COLO829 (cell line): Measurements from ENCODE around the gene DALRD3.
"Not testable (repeated sequence)": the region's sequence is repeated elsewhere in the genome, so short reads cannot be mapped to it uniquely, and the experiment has no call there.

ENCODE experiments used
- DNase-seq: peaks from one replicate; pipeline ENCODE4 v3.0.0; 2012; ENCODE audit warnings: low spot score

The DALRD3 gene

GRCh38 chr3:49021213-49021812, 2.9 kb upstream of the DALRD3 start:
- DNase-seq: peak; percentile 97

GRCh38 chr3:49020330-49021212, 2.2 kb upstream of the DALRD3 start:
- DNase-seq: no peak

- DNase-seq: no peak
Observed at GRCh38 chr3:49019941-49020329, 1.6 kb upstream of the DALRD3 start.

DNA sequence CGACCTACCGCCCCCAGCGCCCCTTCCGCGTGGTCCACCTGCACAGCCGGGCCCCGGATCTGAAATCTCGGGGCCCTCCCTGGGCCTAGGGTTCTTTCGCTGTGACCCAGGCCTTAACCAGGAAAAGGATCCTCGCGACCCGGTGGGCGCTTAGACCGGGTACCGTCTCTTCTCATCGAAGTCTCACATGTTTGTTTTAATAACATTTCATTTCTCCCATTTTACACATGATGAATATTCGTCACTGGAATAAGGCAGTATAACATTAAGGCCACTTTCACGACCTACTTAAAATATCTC, 277 bp upstream of the DALRD3 start:
- DNase-seq: no peak

DNA sequence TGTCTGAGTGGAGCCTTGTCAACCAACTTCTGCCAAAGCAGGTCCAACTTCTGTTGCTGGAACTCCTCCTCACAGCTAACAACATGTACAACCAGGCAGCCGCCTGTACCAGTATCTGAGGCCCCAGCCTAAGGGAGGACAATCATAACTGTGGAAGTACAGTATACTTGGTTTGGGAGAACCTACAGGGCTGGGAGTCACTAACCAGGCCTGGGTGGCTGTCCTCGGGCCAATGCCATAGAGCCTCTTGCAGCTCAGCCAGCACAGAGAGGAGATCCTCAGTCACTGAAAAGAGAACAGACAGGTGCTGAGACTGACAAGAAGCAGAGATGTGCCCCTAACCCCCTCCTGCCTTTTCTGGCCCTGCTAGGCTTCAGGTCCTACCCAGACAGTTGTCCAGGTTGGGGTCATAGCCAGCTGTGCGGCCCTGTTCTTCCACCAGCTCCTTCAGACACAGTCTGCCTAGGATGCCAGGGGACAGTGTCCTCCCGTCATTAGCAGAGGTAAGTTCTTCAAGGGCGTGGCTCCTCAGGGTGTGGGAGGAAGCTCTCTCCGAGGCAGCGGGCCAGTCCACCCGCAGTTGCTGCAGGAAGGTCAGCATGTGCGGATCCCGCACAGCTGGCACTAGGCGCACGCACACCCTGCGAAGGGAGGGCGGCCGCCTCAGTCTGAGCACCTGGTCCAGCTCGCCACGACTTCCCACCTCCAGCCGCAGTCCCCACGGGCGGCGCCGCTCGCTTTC, 980 bp downstream of the DALRD3 start:
- no peak for DNase-seq

DNA sequence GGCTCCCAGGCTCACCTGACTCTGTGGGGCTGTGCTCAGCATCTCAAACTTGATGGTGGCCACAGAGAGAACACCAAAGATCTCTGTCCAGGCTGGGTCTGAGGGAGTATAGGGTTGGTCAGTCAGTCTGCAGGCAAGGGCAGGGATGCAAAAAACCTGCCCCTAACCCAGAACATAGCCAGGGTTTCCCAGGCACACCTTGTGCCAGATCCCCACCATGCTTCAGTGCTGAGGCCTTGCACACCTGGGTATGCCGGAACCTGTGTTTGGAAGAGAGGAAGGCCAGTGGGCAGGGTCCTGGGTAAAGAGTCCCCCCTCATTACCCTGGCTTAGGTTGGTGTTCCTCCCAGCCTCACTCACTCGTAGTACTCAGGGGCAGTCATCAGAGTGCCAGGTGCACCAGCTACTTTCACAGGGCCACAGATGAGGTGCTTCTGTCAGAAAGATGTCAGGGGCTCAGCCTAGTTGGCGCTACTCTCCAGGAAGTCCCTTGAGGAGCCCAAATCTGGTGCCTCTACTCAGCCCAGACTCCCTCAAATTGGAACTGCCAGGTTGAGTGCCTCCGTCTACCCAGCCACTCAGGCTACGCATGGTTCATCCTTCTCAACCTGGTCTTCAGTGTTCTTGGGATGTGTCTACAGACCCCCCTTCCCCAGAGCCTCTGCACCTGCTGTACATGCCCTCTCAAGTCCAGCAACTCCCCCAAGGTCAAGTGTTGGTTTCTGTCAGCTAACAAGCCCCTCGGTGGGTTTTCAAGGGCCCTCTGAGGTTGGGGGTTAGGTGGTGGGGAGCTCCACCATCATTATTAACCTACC, 1.8 kb downstream of the DALRD3 start:
- DNase-seq: no peak

DNA sequence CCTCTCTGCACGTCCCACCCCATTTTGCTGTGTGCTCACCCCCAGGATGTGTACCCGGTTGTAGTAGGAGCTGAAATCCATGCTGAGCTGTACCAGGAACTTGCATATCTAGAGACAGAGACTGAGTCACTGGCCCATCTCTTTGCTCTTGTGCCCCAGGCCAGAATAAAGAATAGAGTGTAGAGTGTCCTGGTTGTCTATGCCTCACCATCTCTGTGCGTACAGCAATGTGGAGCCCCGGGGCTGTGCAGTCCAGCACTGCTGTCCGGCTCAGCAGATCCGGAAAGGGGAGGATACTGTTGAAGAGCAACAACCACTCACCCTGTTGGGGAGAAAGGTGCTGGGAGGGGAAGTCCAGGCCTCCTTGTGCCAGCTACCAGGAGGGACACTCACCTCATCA, 2.6 kb downstream of the DALRD3 start:
- DNase-seq: no peak

GRCh38 chr3:49015072-49015471, 3.3 kb downstream of the DALRD3 start:
- DNase-seq: no peak

DNA sequence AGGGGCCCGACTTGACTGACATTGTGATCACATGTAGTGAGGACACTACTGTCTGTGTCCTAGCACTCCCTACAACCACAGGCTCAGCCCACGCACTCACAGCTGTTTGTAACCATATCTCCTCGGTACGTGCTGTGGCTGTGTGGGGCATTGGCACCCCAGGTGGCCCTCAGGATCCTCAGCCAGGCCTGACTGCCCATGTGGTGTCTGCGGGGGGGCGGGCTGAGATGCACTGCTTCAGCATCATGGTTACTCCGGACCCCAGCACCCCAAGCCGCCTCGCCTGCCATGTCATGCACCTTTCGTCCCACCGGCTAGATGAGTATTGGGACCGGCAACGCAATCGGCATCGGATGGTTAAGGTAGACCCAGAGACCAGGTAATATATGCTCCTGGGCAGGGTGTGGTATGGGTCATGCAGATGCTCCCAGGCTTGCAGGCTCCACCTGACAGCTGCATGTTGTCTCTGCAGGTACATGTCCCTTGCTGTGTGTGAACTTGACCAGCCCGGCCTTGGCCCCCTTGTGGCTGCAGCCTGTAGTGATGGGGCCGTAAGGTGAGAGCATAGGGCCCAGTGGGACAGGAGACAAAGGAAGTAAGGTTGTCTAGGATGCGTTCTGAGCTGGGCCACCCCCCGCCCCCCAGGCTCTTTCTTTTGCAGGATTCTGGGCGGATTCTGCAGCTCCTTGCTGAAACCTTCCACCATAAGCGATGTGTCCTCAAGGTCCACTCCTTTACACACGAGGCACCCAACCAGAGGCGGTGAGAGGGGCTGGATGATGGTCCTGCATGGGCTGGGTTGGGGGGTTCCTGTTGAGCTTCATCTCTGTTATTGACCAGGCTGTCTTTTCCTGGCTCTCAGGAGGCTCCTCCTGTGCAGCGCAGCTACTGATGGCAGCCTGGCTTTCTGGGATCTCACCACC, 4.4 kb downstream of the DALRD3 start:
- DNase-seq: no peak

DNA sequence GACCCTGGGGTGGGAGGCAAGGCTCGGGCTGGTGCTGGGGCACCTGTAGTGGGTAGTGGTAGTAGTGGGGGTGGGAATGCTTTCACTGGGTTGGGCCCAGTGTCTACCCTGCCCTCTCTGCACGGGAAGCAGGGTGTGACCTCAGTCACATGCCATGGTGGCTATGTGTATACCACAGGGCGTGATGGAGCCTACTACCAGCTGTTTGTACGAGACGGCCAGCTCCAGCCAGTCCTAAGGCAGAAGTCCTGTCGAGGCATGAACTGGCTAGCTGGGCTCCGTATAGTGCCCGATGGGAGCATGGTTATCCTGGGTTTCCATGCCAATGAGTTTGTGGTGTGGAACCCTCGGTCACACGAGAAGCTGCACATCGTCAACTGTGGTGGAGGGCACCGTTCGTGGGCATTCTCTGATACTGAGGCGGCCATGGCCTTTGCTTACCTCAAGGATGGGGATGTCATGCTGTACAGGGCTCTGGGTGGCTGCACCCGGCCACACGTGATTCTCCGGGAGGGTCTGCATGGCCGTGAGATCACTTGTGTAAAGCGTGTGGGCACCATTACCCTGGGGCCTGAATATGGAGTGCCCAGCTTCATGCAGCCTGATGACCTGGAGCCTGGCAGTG, 5.2 kb downstream of the DALRD3 start:
- no peak for DNase-seq

DNA sequence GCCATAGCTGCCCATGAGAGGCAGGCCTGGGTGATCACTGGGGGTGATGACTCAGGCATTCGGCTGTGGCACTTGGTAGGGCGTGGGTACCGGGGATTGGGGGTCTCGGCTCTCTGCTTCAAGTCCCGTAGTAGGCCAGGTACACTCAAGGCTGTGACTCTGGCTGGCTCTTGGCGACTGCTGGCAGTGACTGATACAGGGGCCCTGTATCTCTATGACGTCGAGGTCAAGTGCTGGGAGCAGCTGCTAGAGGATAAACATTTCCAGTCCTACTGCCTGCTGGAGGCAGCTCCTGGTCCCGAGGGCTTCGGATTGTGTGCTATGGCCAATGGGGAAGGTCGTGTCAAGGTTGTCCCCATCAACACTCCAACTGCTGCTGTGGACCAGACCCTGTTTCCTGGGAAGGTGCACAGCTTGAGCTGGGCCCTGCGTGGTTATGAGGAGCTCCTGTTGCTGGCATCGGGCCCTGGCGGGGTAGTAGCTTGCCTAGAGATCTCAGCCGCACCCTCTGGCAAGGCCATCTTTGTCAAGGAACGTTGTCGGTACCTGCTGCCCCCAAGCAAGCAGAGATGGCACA, 5.9 kb downstream of the DALRD3 start:
- no peak for DNase-seq

GRCh38 chr3:49009396-49009795, 9.0 kb downstream of the DALRD3 start:
- DNase-seq: no peak

GRCh38 chr3:49008627-49009026, 9.8 kb downstream of the DALRD3 start:
- not testable (repeated sequence) for DNase-seq

- DNase-seq: peak; percentile 78
Observed at GRCh38 chr3:49007771-49008528, 10.4 kb downstream of the DALRD3 start.

- DNase-seq: peak; percentile 92
Observed at GRCh38 chr3:49007068-49007770, 11.2 kb downstream of the DALRD3 start, which contains the start of gene WDR6. TSS of gene WDR6 (plus strand) at chr3:49007391. CDS start at chr3:49007432, 41 bp downstream.

- DNase-seq: no peak
Observed at GRCh38 chr3:49006408-49007067, 11.8 kb downstream of the DALRD3 start.

GRCh38 chr3:49005998-49006397, 12.4 kb downstream of the DALRD3 start:
- DNase-seq: no peak

DNA sequence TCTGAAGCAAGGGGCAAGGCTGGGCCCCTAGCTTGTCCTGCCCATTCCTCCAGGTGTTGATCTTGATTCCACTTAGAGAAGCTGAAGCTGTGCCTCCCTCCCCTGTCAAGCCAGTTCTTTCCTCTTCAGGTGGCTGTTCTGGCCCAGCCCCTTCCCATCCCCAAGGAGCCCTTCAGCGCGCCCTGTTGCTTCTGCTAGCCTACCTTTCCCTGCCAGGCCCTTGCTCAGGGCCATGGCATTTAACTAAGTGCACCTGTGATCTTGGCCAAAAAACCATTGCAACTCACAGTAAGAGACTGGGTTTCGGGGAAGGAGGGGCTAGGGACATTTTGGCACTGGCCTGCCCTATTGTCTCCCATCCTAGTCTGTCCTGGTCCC, 13.1 kb downstream of the DALRD3 start:
- no peak for DNase-seq
